ENCODE data around the gene IER2.
A peak's percentile ranks its signal among the peaks of the same experiment; 100 is the strongest.

The IER2 gene

GRCh38 chr19:13150187-13150930 lies at the start of gene IER2, which contains the start of gene STX10:
Gene IER2 (plus strand): TSS chr19:13150411. CDS start chr19:13153187, 2,776 bp downstream.
Gene STX10 (minus strand): TSS chr19:13150375. CDS start chr19:13150173, 202 bp downstream.
- peak; percentile 69 for DNase-seq

- DNase-seq: no peak
These were observed 49.2 kb upstream of the IER2 start for GRCh38 chr19:13100841-13101589.

GRCh38 chr19:13101590-13102415 lies 48.4 kb upstream of the IER2 start:
- no peak for DNase-seq

- no peak for DNase-seq
These were observed 47.9 kb upstream of the IER2 start for GRCh38 chr19:13102416-13102665.

GRCh38 chr19:13102666-13103580 lies 47.3 kb upstream of the IER2 start, which contains the start of gene LYL1:
Gene LYL1 (minus strand): TSS chr19:13102858. CDS start chr19:13101171, 1,687 bp downstream.
- no peak for DNase-seq

GRCh38 chr19:13103581-13104359 lies 46.4 kb upstream of the IER2 start:
- DNase-seq: no peak

- no peak for DNase-seq
These were observed 45.8 kb upstream of the IER2 start for GRCh38 chr19:13104360-13104847.

GRCh38 chr19:13104848-13105711 lies 45.1 kb upstream of the IER2 start:
- DNase-seq: no peak

GRCh38 chr19:13109361-13110098 lies 40.7 kb upstream of the IER2 start:
- no peak for DNase-seq

GRCh38 chr19:13110099-13110610 lies 40.1 kb upstream of the IER2 start:
- no peak for DNase-seq

GRCh38 chr19:13112555-13112954 lies 37.7 kb upstream of the IER2 start:
- no peak for DNase-seq

GRCh38 chr19:13115936-13116281 lies 34.3 kb upstream of the IER2 start:
- no peak for DNase-seq

- peak; percentile 54 for DNase-seq
These were observed 33.7 kb upstream of the IER2 start, which contains the start of gene TRMT1 for GRCh38 chr19:13116282-13117175. Gene TRMT1 (minus strand): TSS chr19:13116740. CDS start chr19:13116399, 341 bp downstream.

GRCh38 chr19:13117176-13117771 lies 32.9 kb upstream of the IER2 start:
- DNase-seq: no peak

GRCh38 chr19:13117772-13118423 lies 32.3 kb upstream of the IER2 start, which contains the start of gene NACC1:
Gene NACC1 (plus strand): TSS chr19:13118264. CDS start chr19:13135208, 16,944 bp downstream.
- DNase-seq: peak; percentile 54

- DNase-seq: no peak
These were observed 31.6 kb upstream of the IER2 start for GRCh38 chr19:13118424-13119193.
